ENCODE measurements around the gene TUSC2. TPM values are rescaled to one million over a fixed set of nuclear protein-coding genes. Genes with fewer than 3 reads are reported as not detected.

Gene TUSC2
- total and polyA plus RNA-seq, 2 of the 8 experiments (the other 6 are each of a cell fraction or from before 2014, with no cell fraction given): 33.3 to 65.4 TPM

DNA sequence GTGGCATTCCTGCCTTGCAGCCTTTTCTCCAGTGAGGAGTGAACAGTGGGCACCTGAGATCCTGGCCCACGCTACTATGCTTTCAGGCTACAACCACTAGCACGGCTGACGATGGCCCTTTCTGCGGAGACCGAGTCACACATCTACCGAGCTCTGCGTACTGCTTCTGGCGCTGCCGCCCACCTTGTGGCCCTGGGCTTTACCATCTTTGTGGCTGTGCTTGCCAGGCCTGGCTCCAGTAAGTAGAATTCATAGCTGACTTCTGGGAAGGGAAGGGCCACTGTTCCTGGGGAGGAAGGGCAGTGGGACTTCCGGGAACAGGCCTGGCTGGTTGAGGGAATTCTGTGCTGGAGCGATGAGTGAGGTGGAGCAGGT, 23.3 kb upstream of the TUSC2 start (continued):
- TF ChIP-seq CHD7 (IDR thresholded peaks at IDR 0.05; ENCODE audit: insufficient replicate concordance, low read length) (no peak), SP2 (IDR thresholded peaks at IDR 0.05; ENCODE audit: low read length) (no peak), CHD1 (IDR thresholded peaks at IDR 0.05; ENCODE audit: low read depth, low read length) (no peak), NANOG (IDR thresholded peaks at IDR 0.05; ENCODE audit: insufficient read depth, low read depth, low read length, poor library complexity, severe bottlenecking) (no peak)
- TF ChIP-seq, protein P1, sequence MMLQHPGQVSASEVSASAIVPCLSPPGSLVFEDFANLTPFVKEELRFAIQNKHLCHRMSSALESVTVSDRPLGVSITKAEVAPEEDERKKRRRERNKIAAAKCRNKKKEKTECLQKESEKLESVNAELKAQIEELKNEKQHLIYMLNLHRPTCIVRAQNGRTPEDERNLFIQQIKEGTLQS (IDR thresholded peaks at IDR 0.05; ENCODE audit: insufficient read depth, low read depth, low read length): no peak
